GM12801 (cell line): ENCODE results near the gene CPLANE1.

Experiments
- TF ChIP-seq, protein P1 (sequence below): IDR thresholded peaks from one replicate; pipeline ENCODE4 v1.5.1; 2011; ENCODE audit warnings: control low read depth; ENCODE audit not compliant: insufficient read length; ENCODE audit errors: extremely low read depth

CPLANE1 gene

DNA sequence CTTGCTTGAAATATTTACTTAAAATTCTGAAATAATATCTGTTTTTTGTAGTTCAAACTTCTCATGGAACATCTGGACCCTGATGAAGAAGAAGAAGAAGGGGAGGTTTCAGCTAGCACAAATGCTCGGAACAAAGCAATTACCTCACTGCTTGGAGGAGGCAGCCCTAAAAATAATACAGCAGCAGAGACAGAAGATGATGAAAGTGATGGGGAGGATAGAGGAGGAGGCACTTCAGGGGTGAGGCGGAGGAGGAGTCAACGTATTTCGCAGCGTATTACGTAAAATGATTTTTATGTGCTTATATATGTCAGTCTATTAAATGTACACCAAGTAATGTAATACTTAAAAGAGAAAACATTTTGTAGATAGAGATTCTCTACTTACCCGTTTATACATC lies 185.4 kb downstream of the CPLANE1 start:
- TF ChIP-seq, protein P1, sequence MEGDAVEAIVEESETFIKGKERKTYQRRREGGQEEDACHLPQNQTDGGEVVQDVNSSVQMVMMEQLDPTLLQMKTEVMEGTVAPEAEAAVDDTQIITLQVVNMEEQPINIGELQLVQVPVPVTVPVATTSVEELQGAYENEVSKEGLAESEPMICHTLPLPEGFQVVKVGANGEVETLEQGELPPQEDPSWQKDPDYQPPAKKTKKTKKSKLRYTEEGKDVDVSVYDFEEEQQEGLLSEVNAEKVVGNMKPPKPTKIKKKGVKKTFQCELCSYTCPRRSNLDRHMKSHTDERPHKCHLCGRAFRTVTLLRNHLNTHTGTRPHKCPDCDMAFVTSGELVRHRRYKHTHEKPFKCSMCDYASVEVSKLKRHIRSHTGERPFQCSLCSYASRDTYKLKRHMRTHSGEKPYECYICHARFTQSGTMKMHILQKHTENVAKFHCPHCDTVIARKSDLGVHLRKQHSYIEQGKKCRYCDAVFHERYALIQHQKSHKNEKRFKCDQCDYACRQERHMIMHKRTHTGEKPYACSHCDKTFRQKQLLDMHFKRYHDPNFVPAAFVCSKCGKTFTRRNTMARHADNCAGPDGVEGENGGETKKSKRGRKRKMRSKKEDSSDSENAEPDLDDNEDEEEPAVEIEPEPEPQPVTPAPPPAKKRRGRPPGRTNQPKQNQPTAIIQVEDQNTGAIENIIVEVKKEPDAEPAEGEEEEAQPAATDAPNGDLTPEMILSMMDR, result no peak

DNA sequence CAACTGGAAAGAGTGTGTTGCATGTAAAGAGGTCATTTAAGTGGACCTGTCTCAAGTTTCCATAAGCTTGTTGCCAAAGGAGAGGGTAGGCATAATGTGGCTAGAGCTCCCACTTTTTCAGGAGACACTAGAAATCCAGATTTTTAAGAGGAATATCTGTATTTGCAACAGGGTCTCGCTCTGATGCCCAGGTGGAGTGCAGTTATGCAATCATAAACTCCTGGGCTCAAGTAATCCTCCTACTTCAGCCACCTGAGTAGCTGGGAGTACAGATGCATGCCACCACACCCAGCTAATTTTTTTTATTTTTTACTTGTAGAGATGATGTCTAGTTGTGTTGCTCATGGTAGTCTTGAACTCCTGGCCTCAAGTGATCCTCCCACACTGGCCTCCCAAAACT lies 189.1 kb downstream of the CPLANE1 start:
- TF ChIP-seq, protein P1, result no peak

DNA sequence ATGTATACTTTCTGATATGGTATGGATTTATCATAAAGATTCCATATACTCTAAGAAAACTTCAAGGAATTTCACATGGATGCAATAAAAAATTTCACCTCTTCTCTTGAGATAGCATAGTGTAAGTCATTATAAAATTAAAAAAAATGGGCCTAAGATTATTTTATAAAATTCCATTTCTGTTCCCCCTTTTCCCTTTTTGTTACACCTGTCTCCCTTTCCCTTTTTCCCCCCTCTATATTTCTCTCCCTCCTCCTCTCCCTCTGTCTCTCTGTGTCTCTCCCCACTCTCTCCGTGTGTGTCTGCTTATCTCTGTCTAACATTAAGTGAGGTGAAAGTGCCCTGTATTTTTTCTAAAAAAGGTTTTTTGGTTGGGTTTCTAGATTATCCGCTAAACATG lies 192.4 kb downstream of the CPLANE1 start:
- TF ChIP-seq, protein P1, result no peak
